Esophagus squamous epithelium (tissue), 4 donors: ENCODE data around the gene ADAM29.

Experiments
- POLR2A ChIP-seq, 4 donors: fragments of 450-650 bp; IDR thresholded peaks; one replicate each; pipeline ENCODE4 v1.6.1; 2017; ENCODE audit warnings: antibody characterized with exemption in 4 of 4, mild to moderate bottlenecking in 4 of 4, moderate library complexity in 3 of 4
- TF ChIP-seq, protein P1 (sequence below), 6 experiments: fragments of 450-650 bp in 4 of 6; fragments of 200-600 bp in 2 of 6; sonication (generic) in 2 of 6; IDR thresholded peaks; one replicate each; pipeline ENCODE4 v1.5.1; 2016 to 2019; ENCODE audit warnings: antibody characterized with exemption in 6 of 6, mild to moderate bottlenecking in 4 of 6, moderate library complexity in 4 of 6

DNA sequence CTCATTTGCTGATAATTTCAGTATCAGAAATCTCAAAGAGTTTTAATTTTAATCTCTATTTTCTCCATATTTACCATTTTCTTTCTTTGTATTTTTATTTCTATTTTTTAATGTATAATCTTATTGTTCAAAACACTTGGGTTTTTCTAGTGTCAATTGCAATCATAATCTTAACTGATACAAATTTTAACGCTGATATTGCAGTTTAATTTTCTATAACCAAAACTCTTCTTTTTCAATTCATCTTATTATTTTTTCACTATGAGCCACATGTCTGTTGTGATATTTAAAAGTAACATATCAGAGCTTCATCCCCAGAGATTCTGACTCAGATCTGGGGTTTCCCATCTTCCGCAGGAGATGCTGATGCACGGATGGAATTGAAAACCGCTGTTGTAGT lies 16.2 kb downstream of the ADAM29 start:
- TF ChIP-seq, protein P1, sequence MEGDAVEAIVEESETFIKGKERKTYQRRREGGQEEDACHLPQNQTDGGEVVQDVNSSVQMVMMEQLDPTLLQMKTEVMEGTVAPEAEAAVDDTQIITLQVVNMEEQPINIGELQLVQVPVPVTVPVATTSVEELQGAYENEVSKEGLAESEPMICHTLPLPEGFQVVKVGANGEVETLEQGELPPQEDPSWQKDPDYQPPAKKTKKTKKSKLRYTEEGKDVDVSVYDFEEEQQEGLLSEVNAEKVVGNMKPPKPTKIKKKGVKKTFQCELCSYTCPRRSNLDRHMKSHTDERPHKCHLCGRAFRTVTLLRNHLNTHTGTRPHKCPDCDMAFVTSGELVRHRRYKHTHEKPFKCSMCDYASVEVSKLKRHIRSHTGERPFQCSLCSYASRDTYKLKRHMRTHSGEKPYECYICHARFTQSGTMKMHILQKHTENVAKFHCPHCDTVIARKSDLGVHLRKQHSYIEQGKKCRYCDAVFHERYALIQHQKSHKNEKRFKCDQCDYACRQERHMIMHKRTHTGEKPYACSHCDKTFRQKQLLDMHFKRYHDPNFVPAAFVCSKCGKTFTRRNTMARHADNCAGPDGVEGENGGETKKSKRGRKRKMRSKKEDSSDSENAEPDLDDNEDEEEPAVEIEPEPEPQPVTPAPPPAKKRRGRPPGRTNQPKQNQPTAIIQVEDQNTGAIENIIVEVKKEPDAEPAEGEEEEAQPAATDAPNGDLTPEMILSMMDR (IDR thresholded peaks at IDR 0.05): no peak
- no peak for TF ChIP-seq POLR2A (IDR thresholded peaks at IDR 0.05)
